SK-N-MC (cell line): ENCODE data around the gene TNFSF9.
"Not testable (repeated sequence)": the region's sequence is repeated elsewhere in the genome, so short reads cannot be mapped to it uniquely, and the experiment has no call there.

Source experiments
- DNase-seq: peaks from one replicate; pipeline ENCODE4 v3.0.0-alpha.2; 2011; ENCODE audit warnings: low read depth, low spot score
- H3K27ac ChIP-seq: fragments of 200-600 bp; sonication (generic); 2 replicates; pipeline ENCODE4 v1.5.1; 2016; ENCODE audit warnings: mixed run types
- H3K36me3 ChIP-seq: fragments of 200-600 bp; sonication (generic); 2 replicates; pipeline ENCODE4 v1.6.1; 2017; ENCODE audit warnings: antibody characterized with exemption, low read length, mixed read lengths; ENCODE audit not compliant: insufficient read depth
- H3K4me3 ChIP-seq: fragments of 200-600 bp; sonication (generic); 2 replicates; pipeline ENCODE4 v1.5.1; 2016
- H3K9ac ChIP-seq: fragments of 200-600 bp; sonication (generic); 2 replicates; pipeline ENCODE4 v1.8.0; 2017; ENCODE audit warnings: mixed run types, mixed read lengths; ENCODE audit not compliant: insufficient read length
- H3K9me3 ChIP-seq: fragments of 200-600 bp; sonication (generic); 2 replicates; pipeline ENCODE4 v1.6.1; 2017; ENCODE audit warnings: low read depth, mild to moderate bottlenecking, antibody characterized with exemption, low read length, moderate library complexity, mixed read lengths
- EZH2 ChIP-seq: fragments of 200-600 bp; sonication (generic); IDR thresholded peaks from one replicate; pipeline ENCODE4 v1.6.1; 2017; ENCODE audit warnings: antibody characterized with exemption
- FOXP2 ChIP-seq: optimal IDR thresholded peaks from 2 replicates; pipeline ENCODE3; 2011; ENCODE audit warnings: mild to moderate bottlenecking, moderate library complexity; ENCODE audit not compliant: insufficient read depth; ENCODE audit errors: extremely low read length, control extremely low read depth
- POLR2AphosphoS5 ChIP-seq: IDR thresholded peaks from 2 replicates; pipeline ENCODE4 v1.6.1; 2012; ENCODE audit warnings: mild to moderate bottlenecking, low read depth, low read length, borderline replicate concordance

TNFSF9 gene

DNA sequence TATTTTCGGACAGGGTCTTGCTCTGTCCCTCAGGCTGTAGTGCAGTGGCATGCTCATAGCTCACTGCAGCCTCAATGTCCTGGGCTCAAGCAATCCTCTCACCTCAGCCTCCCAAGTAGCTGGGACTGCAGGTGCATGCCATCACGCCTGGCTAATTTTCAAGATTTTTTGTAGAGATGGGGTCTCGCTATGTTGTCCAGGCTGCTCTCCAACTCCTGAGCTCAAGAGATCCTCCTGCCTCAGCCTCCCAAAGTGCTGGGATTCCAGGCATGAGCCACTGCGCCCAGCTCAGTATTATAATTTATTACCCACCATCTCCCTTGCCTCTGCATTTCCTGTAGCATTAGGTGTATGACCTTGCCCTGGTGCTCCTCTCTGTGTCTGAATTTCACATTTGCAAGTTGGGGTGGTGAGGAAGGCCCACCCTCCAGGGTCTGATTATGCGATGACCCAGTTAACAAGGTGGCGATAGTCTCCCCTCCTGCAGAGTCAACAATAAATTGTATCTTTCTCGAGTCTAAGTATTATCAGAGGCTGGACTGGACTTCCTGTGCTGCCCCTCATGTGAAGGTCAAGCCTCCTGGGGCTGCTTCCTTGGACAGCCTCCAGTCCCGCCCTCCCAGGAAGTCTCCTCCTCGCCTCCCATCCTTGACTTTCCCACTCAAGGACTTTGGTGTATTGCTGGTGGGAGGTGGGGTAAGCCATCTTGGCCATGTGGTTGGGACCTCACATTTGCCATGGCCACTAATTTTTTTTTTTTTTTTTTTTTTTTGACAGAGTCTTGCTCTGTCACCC is 27.2 kb upstream of the TNFSF9 start:
- no peak overlapping the region for H3K27ac ChIP-seq
- DNase-seq = no peak
- no peak overlapping the region for H3K4me3 ChIP-seq
- H3K9ac ChIP-seq = no peak overlapping the region
- TF ChIP-seq FOXP2 (no peak), EZH2 (no peak), POLR2AphosphoS5 (no peak)
- H3K36me3 ChIP-seq = peaks cover 3% of the 10 kb centered on the region; the same call in 1 of the 2 replicates
- H3K9me3 ChIP-seq = no peaks in the 10 kb centered on the region

GRCh38 chr19:6508028-6508771 is 22.6 kb upstream of the TNFSF9 start:
- H3K9me3 ChIP-seq, H3K36me3 ChIP-seq, DNase-seq, H3K9ac ChIP-seq, H3K27ac ChIP-seq, H3K4me3 ChIP-seq: not testable (repeated sequence)

DNA sequence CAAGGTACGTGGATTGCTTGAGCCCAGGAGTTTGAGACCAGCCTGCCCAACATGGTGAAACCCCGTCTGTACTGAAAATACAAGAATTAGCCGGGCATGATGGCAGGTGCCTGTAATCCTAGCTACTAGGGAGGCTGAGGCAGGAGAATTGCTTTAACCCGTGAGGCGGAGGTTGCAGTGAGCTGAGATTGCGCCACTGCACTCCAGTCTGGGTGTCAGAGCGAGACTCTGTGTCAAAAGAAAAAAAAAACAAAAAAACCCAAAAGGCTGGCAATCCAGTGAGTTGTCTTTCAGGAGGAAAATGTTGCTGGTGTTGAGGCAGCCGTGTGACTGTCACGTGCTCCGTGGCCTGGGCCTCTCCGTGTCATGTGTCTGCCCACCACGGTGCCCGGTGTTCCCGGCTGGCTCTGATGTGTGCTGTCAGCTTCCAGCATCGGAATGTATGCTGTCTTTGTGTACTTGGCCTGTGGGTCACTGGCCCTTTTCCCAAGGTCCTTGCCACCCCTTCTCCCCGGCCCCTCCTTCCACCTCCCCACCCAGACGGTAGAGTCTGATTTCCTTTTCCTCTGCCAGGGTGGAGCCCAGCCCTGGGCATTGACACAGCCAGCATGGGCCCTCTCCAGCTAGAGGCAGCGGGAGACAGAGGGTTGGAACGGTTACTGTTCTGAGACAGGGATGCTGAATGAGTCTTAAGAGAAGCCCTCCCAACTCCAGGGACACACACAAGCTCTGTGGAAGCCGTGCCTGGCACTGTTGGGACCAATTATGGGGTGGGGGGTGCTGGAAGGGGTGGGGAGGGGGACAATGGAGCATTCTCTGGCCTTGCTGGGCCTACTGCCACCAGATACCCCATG is 21.5 kb upstream of the TNFSF9 start:
- no peak for TF ChIP-seq FOXP2
- no peak for TF ChIP-seq POLR2AphosphoS5

DNA sequence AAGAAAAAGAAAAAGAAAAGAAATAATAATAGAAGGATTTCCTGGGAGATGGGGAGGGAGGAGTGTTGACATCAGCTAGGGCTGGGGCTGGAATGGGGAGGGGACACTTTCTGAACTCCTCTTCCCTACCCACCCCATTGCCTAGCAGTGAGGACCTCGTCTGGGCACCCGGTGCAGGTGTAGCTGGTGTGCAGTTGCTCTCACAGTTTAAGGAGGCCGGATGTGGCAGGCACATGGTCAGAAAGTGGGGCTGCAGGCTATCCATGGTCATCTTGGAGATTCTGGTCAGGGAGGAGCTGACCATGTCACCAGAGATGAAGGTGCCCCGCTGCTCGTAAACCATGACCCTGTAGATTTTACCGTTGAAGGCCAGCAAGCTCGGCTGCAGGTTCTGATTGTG is 20.2 kb upstream of the TNFSF9 start:
- Histone ChIP-seq H3K36me3 (no peaks in the 10 kb centered on the region), H3K9me3 (no peaks in the 10 kb centered on the region), H3K4me3 (no peak overlapping the region), H3K27ac (no peak overlapping the region), H3K9ac (no peak overlapping the region)
- TF ChIP-seq FOXP2 (no peak), EZH2 (no peak), POLR2AphosphoS5 (no peak)
- DNase-seq = no peak

More for the DNA sequence above, 21.5 kb upstream of the TNFSF9 start:
- DNase-seq = no peak
- Histone ChIP-seq H3K4me3 (no peak overlapping the region), H3K36me3 (no peaks in the 10 kb centered on the region), H3K27ac (no peak overlapping the region), H3K9me3 (no peaks in the 10 kb centered on the region), H3K9ac (no peak overlapping the region)

DNA sequence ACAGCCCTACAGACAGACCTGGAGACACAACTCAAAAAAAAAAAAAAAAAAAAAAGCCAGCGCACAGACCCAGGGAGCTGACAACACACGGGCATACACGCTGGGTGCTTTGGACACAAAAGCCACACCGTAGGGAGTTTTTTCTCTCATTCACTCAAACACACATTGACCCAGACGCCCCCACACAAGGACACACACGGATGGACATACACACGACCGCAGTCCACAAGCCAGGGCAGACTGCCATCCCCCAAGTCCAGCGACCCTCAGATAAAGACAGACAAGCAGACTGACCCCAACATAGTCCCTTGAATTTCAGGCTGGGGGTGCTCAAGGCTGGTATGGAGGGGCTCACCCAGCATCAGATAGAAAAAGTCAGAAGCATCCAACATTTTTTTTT is 16.7 kb upstream of the TNFSF9 start:
- no peak for DNase-seq
- TF ChIP-seq EZH2 (no peak), FOXP2 (no peak), POLR2AphosphoS5 (no peak)
- H3K36me3 ChIP-seq = no peaks in the 10 kb centered on the region
- no peak overlapping the region for H3K9ac ChIP-seq
- H3K4me3 ChIP-seq = no peak overlapping the region
- no peaks in the 10 kb centered on the region for H3K9me3 ChIP-seq
- H3K27ac ChIP-seq = no peak overlapping the region

DNA sequence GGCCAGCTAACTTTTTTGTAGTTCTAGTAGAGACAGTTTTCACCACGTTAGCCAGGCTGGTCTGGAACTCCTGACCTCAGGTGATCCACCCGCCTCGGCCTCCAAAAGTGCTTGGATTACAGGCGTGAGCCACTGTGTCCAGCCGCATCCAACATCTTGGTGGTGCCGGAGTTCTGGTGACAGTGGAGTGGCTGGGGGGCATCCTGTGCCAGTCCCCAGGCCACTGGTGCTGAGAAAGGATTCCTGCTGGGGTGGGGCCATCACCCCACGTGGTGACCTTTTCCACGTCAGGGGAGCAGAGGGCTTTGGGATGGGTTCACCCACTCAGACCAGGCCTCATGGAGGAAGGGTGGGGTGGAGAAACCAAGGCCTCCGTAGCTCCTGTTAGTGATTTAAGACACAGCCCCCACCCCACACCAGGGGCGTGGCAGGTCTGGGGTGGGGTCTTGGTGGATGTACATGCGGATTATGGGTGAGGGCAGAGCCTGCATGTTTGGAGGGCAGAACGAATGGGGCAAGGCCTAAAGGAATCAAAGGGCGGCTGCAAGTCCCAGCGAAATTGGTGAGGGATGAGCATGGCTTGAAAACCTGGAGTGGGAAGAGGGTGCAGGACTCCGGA is 15.8 kb upstream of the TNFSF9 start:
- no peaks in the 10 kb centered on the region for H3K36me3 ChIP-seq
- no peak overlapping the region for H3K9ac ChIP-seq
- no peak overlapping the region for H3K4me3 ChIP-seq
- no peak for DNase-seq
- TF ChIP-seq POLR2AphosphoS5 (no peak), EZH2 (no peak), FOXP2 (no peak)
- no peak overlapping the region for H3K27ac ChIP-seq
- no peaks in the 10 kb centered on the region for H3K9me3 ChIP-seq

DNA sequence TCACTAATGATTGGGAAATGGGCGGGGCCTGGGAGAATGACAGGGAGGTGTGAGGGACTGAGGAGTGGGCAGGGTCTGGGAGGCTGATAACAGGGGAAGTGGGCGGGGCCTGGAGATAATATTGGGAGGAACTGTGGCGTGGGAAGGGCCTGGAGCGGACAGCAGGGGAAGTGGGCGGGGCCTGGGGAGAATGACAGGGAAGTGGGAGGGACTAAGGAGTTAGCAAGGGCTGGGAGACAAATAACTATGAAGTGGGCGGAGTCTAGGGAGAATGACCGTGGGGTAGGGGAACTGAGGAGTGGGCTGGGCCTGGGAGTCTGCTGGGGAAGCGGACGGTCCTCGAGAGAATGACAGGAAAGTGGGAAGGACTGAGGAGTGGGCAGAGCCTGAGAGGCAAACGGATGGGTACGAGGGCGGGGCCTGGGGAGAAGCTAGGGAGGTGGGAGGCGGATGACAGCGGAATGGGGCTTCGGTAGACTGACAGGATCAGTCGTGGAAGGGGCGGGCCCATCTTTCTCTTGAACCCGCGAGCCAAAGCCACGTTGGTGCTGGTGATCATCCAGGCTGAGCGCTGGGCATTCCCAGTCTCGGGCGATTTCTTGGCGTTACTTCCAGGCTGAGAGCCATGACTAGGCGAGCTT is 14.7 kb upstream of the TNFSF9 start:
- H3K9ac ChIP-seq = peak overlapping the region; percentile 69
- peak overlapping the region; percentile 93 for H3K4me3 ChIP-seq
- peak; percentile 84 for DNase-seq
- TF ChIP-seq POLR2AphosphoS5 (no peak; the same call in 1 of the 2 replicates), FOXP2 (no peak), EZH2 (no peak)
- no peak overlapping the region; the same call in 1 of the 2 replicates for H3K27ac ChIP-seq
- H3K36me3 ChIP-seq = no peaks in the 10 kb centered on the region
- H3K9me3 ChIP-seq = no peaks in the 10 kb centered on the region
